HL-60 (cell line): ENCODE data around the gene ADO.

ENCODE experiments used
- CTCF ChIP-seq: IDR thresholded peaks from one replicate; pipeline ENCODE4 v1.5.1; 2011; ENCODE audit warnings: low read length, control low read depth, inconsistent platforms; ENCODE audit not compliant: insufficient read depth
- GABPA ChIP-seq: IDR thresholded peaks from 2 replicates; pipeline ENCODE4 v1.6.1; 2012; ENCODE audit warnings: low read depth

DNA sequence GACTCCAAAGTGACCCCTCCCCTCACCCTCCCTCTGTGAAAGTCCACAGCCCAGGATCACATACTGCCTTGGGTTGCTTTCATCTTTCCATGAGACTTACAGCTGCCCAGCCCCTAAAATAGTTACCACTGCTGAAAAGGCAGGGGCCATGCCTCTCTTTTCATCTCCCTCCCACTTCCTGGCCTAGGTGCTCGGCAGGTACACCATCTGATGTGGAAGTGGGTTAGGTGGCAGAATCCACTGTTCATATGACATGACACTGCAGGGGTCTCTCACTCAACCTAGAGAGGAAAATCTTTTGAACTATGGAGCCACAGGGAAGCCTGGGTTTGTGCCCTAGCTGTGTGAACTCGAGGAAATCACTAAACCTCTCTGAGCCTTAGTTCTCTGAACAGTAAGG, 38.8 kb upstream of the ADO start:
- TF ChIP-seq CTCF (no peak), GABPA (no peak)
